ENCODE data around the gene BMS1.
"Not testable (repeated sequence)": the region's sequence is repeated elsewhere in the genome, so short reads cannot be mapped to it uniquely, and the experiment has no call there.

BMS1 gene

DNA sequence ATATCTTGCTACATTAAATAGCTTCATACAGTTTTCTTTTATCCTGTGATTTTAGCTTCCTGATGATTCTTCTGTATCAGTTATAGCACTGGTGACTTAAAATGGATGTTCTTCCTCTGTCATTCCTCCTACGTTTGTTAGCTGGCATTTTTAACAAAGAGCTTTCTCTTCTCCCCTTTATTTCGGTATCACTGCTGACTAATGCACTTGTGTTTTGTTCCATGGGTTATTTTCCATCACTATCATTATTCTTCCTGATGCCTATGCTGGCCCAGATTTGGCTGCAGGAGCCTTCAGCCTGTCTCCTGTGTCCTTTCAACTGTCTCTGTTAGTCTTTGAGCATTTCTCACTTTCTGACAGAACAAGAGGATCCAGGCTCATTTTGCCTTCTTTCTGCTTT is 13.1 kb downstream of the BMS1 start:
- DNase-seq (ENCODE audit: low read depth) = no peak

- no peak for DNase-seq (ENCODE audit: low read depth)
Measured at GRCh38 chr10:42801135-42801534, 18.5 kb downstream of the BMS1 start.

- no peak for DNase-seq (ENCODE audit: low read depth)
Measured at GRCh38 chr10:42802876-42803275, 20.3 kb downstream of the BMS1 start.

DNA sequence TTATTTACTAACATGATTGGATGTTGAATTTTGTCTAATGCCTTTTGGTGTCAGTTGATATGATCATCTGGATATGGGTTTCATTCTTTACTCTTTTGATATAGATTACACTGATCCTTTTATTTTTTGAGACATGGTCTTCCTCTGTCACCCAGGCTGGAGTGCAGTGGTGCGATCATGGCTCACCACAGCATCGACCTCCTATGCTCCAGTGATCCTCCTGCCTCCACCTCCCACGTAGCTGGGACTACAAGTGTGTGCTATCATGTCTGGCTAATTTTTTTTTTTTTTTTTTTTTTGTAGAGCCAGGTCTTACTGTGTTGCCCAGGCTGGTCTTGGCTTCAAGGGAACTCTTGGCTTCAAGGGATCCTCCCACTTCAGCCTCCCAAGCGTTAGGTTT is 27.1 kb downstream of the BMS1 start:
- DNase-seq (ENCODE audit: low read depth) = no peak

GRCh38 chr10:42812028-42812427 is 29.4 kb downstream of the BMS1 start:
- DNase-seq (ENCODE audit: low read depth) = no peak

DNA sequence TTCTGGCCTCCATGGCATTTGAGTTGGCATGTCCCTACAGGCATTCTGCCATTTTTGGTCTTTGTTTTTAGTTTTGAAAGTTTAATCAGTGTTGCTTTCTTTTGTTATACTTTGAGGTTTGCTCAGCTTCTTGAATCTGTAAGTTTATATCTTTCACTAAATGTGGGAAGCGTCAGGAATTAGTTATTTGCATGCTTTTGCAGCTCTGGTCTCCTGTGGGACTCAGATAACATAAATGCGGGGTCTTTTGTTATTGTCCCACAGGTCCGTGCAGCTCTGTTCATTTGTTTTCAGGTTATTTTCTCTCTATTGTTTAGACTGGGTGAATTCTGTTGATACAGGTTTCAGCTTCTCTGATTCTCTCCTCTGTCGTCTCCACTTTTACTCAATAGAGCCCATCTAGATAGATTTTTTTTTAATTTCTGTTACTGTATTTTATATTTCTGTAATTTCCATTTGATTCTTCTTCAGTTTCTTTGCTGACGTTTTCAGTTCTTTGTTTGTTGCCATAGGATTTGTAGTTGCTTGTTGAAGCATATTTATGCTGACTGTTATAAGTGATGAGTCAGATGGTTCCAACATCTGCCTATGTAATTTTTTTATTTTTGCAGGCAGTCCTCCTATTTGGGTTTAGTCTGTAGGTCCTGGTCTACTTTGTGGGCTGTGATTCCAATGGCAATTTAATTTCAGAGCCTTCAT is 31.5 kb downstream of the BMS1 start:
- DNase-seq (ENCODE audit: low read depth) = not testable (repeated sequence)

GRCh38 chr10:42816334-42816733 is 33.7 kb downstream of the BMS1 start:
- DNase-seq (ENCODE audit: low read depth) = not testable (repeated sequence)

DNA sequence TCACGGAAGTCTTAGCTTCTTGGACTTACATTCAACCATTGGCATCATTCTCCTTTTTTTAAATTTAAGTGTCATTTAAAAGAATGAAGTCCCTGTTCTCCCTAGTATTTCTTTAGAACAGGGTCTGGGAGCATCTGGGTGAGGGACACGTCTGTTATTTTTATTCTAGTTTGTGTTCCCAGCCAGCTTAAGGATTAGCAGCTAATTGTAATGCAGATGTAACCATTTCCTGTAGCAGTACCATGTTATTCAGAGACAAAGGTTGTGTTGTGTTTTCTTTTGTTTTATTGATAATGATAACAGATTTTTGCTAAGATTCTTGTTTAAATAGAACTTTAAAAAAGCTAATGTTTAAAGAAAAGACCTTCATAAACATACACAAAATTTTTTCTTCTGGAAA is 34.3 kb downstream of the BMS1 start:
- DNase-seq (ENCODE audit: low read depth) = no peak

- DNase-seq (ENCODE audit: low read depth) = not testable (repeated sequence)
Measured at GRCh38 chr10:42817417-42817816, 34.8 kb downstream of the BMS1 start.

DNA sequence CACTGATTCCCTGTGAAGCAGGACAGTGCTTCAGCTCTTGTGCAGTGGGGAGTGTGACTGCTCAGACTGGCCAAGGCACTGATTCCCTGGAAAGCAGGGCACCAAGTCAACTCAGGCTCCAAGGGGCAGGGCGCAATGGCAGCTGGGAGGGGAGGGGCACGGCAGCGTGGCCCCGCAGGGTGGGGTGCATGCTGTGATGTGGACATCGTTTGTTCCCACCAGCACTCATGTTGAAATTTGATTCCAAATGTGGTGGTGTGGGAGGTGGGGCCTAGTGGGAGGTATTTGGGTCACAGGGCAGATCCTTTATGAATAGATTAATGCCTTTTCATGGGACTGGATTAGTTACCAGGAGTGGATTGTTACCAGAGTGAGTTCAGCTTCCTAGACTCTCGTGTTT is 44.2 kb downstream of the BMS1 start:
- DNase-seq (ENCODE audit: low read depth) = not testable (repeated sequence)

GRCh38 chr10:42827201-42827600 is 44.6 kb downstream of the BMS1 start:
- DNase-seq (ENCODE audit: low read depth) = no peak

- not testable (repeated sequence) for DNase-seq (ENCODE audit: low read depth)
Measured at GRCh38 chr10:42828391-42828790, 45.8 kb downstream of the BMS1 start.

- no peak for DNase-seq (ENCODE audit: low read depth)
Measured at GRCh38 chr10:42830237-42830636, 47.6 kb downstream of the BMS1 start.

DNA sequence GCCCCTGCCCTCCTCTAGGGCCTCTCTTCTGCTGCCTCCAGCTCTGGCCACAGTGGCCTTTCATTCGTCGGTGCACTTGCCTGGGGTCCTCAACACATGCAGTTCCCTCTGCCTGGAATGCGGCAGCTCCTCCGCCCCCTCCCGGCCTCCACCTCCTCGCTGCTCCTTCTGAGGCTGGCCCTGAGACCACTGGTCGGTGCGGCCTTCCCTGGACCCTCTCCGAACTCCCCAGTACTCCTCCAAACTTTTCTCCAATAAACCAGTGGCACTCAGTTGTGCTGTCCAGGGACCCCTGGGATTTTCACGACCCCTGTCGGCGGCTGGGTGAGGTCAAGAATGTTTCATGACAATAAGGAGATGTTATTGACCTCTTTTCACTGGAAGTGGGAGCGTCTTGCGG is 53.5 kb downstream of the BMS1 start:
- no peak for DNase-seq (ENCODE audit: low read depth)

- no peak for DNase-seq (ENCODE audit: low read depth)
Measured at GRCh38 chr10:42836771-42837468, 54.3 kb downstream of the BMS1 start.

- not testable (repeated sequence) for DNase-seq (ENCODE audit: low read depth)
Measured at GRCh38 chr10:42844810-42845209, 62.2 kb downstream of the BMS1 start.

DNA sequence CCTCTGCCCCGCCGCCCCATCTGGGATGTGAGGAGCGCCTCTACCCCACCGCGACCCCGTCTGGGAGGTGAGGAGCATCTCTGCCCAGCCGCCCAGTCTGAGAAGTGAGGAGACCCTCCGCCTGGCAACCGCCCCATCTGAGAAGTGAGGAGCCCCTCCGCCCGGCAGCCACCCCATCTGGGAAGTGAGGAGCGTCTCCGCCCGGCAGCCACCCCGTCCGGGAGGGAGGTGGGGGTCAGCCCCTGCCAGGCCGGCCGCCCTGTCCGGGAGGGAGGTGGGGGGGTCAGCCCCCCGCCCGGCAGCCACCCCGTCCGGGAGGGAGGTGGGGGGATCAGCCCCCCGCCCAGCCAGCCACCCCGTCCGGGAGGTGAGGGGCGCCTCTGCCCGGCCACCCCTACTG is 64.7 kb downstream of the BMS1 start:
- not testable (repeated sequence) for DNase-seq (ENCODE audit: low read depth)

DNA sequence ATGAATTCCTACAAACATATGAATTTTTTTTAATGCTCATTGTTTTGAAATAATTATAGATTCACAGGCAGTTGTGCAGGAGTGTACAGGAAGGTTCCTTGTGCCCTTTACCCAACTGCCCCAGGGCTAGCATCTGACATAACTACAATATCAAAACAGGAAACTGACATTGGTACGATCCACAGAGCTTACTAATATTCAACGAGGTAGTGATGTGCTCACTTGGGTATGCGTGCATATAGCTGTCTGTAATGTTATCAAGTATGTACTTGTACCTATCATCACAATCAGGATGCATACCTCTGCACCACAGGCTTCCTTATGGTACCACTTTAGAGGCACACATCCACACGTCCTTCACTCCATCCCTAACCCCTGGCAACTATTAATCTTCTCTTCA is 68.3 kb downstream of the BMS1 start:
- DNase-seq (ENCODE audit: low read depth) = no peak

DNA sequence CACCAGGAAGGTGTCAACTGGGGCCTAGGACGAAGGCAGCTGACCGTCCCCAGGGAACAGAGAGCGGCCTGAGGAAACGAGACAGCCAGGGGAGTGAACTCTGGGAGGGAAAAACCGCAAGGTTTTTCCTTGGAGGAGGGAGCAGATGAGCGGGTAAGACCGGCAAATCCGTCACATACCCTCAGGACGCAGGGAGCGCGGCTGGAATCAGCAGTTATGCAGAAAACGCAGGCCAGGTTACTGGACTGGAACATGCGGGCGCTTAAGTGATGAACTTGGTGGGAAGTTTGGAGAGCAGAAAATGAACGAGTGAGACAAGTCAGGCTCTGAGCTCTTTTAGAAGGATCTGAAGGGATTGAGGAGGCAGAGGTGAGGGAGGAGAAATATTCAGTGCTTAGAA is 76.7 kb downstream of the BMS1 start:
- no peak for DNase-seq (ENCODE audit: low read depth)

GRCh38 chr10:42860016-42860415 is 77.4 kb downstream of the BMS1 start:
- not testable (repeated sequence) for DNase-seq (ENCODE audit: low read depth)

DNA sequence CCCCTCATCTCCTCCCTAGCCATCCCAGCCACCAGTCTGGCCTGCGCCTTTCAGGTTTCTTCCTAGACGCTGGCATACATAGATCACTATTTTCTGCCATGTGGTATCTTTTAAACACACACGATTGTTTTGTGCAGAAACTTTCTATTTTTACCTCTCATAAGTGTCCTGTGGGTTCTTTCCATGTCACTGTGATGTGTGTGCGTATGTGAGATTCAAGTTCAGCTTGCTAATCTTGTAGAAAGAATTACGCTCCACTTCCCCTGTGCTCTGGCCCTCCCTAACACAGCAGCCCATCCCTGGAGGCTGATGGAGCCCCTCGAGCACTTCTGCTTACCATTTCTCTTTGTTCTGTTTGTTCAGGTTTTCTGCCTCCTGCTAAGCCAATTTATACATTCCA is 80.2 kb downstream of the BMS1 start:
- not testable (repeated sequence) for DNase-seq (ENCODE audit: low read depth)

DNA sequence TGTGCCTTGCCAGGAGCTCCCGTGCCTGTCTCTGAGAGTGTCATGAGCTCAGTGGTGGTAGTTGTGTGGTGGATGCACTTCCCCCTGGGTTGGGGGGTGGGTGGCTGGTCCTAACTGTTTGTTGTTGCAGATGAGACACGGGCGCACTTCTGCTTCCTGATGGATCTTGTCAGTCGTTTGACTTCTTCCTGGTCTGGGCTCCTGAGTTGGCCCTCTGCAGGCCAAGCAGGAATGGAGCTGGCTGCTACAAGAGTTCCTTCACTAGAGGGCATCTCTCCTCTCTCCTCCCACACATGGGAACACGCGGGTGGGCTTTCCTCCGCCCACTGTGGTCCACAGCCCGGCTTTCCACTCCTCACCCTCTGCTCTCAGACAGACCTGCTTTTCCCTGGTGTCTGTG is 82.0 kb downstream of the BMS1 start:
- no peak for DNase-seq (ENCODE audit: low read depth)

- DNase-seq (ENCODE audit: low read depth) = no peak
Measured at GRCh38 chr10:42865716-42866114, 83.1 kb downstream of the BMS1 start.

Measured in non-pigmented ciliary epithelial cell (primary cell).